ENCODE data around the gene PAOX.
"Not testable (repeated sequence)": the region's sequence is repeated elsewhere in the genome, so short reads cannot be mapped to it uniquely, and the experiment has no call there.

PAOX gene

GRCh38 chr10:133420579-133420978 is 41.5 kb downstream of the PAOX start:
- no peak overlapping the region for H3K4me3 ChIP-seq (replicated peaks; ENCODE audit: low read depth, low read length)
- no peak for TF ChIP-seq CTCF (IDR thresholded peaks at IDR 0.05; ENCODE audit: low read depth, low read length, missing control alignments)
- no peak for DNase-seq (ENCODE audit: extremely low read depth, low read depth)

GRCh38 chr10:133421336-133422222 is 42.5 kb downstream of the PAOX start:
- TF ChIP-seq CTCF (IDR thresholded peaks at IDR 0.05; ENCODE audit: low read depth, low read length, missing control alignments), result no peak
- no peak for DNase-seq (ENCODE audit: extremely low read depth, low read depth)
- no peak overlapping the region for H3K4me3 ChIP-seq (replicated peaks; ENCODE audit: low read depth, low read length)

GRCh38 chr10:133422223-133422806 is 43.3 kb downstream of the PAOX start:
- no peak for TF ChIP-seq CTCF (IDR thresholded peaks at IDR 0.05; ENCODE audit: low read depth, low read length, missing control alignments)
- H3K4me3 ChIP-seq (replicated peaks; ENCODE audit: low read depth, low read length), result no peak overlapping the region
- no peak for DNase-seq (ENCODE audit: extremely low read depth, low read depth)

GRCh38 chr10:133422807-133423771 is 44.0 kb downstream of the PAOX start:
- TF ChIP-seq CTCF (IDR thresholded peaks at IDR 0.05; ENCODE audit: low read depth, low read length, missing control alignments), result no peak
- no peak for DNase-seq (ENCODE audit: extremely low read depth, low read depth)
- H3K4me3 ChIP-seq (replicated peaks; ENCODE audit: low read depth, low read length), result no peak overlapping the region

GRCh38 chr10:133424102-133424501 is 45.0 kb downstream of the PAOX start:
- not testable (repeated sequence) for DNase-seq (ENCODE audit: extremely low read depth, low read depth)

GRCh38 chr10:133424601-133425000 is 45.5 kb downstream of the PAOX start, which contains the start of gene SPRN:
Gene SPRN, minus strand, starts transcription at chr10:133424625. Its CDS starts 944 bp downstream, at chr10:133423681.
- not testable (repeated sequence) for H3K4me3 ChIP-seq (replicated peaks; ENCODE audit: low read depth, low read length)

More at GRCh38 chr10:133424102-133424501, 45.0 kb downstream of the PAOX start:
- not testable (repeated sequence) for H3K4me3 ChIP-seq (replicated peaks; ENCODE audit: low read depth, low read length)

GRCh38 chr10:133429571-133429970 is 50.5 kb downstream of the PAOX start:
- not testable (repeated sequence) for DNase-seq (ENCODE audit: extremely low read depth, low read depth); H3K4me3 ChIP-seq (replicated peaks; ENCODE audit: low read depth, low read length)

More at GRCh38 chr10:133424601-133425000, 45.5 kb downstream of the PAOX start, which contains the start of gene SPRN:
- not testable (repeated sequence) for DNase-seq (ENCODE audit: extremely low read depth, low read depth)

GRCh38 chr10:133431888-133432613 is 53.0 kb downstream of the PAOX start:
- not testable (repeated sequence) for H3K4me3 ChIP-seq (replicated peaks; ENCODE audit: low read depth, low read length); DNase-seq (ENCODE audit: extremely low read depth, low read depth)

- not testable (repeated sequence) for H3K4me3 ChIP-seq (replicated peaks; ENCODE audit: low read depth, low read length); DNase-seq (ENCODE audit: extremely low read depth, low read depth)
These were observed 53.7 kb downstream of the PAOX start for GRCh38 chr10:133432789-133433188.
